ENCODE measurements around the gene XAGE3. TPM values are rescaled to one million over a fixed set of nuclear protein-coding genes. Genes with fewer than 3 reads are reported as not detected.

XAGE3 gene
- total RNA-seq, 1 donor from 2014 or later: not detected

DNA sequence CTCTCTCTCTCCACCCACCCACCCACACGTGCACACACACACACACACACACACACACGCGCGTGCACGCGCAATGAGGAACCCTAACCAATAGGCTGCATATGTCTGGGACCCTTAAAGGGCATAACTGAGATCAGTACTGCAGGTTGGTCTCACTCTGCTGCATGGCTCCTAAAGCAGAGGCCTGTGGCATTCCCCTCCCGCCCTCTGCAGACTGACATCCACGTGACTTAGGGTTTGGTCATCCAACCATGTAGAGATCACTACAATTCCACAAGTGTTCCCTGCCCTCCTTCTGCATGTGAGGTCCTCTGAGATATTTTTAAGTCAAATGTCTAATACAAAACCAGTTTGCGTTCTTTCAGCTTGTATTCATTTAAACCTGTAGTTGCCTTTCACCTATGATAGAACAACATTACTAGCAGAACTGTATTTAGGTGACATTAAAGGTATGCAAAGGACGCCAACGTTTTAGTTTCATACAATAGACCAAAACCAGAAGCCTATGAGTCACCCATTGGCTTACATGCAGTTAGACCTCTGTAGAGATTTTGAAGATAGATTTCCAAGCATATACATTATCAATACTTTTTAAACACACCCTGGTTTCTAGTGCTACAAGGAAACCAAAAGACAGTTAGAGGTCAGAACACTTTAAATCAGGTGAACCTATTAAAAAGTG, 46.7 kb downstream of the XAGE3 start:
- H3K27ac Mint-ChIP-seq (ENCODE audit: unreplicated experiment): no peak overlapping the region
- H3K9me3 Mint-ChIP-seq (ENCODE audit: unreplicated experiment): no peaks in the 10 kb centered on the region
- H3K36me3 Mint-ChIP-seq (ENCODE audit: unreplicated experiment): no peaks in the 10 kb centered on the region
- TF ChIP-seq, protein P1, sequence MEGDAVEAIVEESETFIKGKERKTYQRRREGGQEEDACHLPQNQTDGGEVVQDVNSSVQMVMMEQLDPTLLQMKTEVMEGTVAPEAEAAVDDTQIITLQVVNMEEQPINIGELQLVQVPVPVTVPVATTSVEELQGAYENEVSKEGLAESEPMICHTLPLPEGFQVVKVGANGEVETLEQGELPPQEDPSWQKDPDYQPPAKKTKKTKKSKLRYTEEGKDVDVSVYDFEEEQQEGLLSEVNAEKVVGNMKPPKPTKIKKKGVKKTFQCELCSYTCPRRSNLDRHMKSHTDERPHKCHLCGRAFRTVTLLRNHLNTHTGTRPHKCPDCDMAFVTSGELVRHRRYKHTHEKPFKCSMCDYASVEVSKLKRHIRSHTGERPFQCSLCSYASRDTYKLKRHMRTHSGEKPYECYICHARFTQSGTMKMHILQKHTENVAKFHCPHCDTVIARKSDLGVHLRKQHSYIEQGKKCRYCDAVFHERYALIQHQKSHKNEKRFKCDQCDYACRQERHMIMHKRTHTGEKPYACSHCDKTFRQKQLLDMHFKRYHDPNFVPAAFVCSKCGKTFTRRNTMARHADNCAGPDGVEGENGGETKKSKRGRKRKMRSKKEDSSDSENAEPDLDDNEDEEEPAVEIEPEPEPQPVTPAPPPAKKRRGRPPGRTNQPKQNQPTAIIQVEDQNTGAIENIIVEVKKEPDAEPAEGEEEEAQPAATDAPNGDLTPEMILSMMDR (IDR thresholded peaks at IDR 0.05; ENCODE audit: partially characterized antibody, unreplicated experiment): no peak
- H3K4me3 Mint-ChIP-seq (ENCODE audit: unreplicated experiment): no peak overlapping the region
- H3K27me3 Mint-ChIP-seq (ENCODE audit: unreplicated experiment): no peaks in the 10 kb centered on the region
- no peak for DNase-seq
- no peaks in the 10 kb centered on the region for H3K4me1 Mint-ChIP-seq (ENCODE audit: low read depth, unreplicated experiment)

DNA sequence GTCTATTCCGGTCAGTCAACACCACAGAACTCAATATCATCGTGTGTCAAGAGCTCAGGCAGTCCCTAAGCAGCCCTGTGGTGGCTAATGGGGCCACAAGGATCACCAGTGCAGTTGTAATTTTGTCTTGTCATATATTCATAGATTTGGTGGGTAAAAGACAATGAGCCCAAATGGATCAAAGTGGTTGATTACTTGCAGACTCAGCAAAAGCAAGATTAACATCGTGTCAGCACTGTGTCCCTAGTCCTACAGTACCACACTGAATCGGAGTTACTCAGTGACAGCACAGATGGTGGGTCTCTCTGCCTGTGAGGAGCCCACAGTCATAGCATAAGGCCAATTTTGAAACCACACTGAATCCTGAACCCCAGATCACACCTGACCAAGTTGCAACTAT, 48.1 kb downstream of the XAGE3 start:
- DNase-seq: no peak
- TF ChIP-seq, protein P1 (IDR thresholded peaks at IDR 0.05; ENCODE audit: partially characterized antibody, unreplicated experiment): no peak
- Mint-ChIP-seq H3K27me3 (ENCODE audit: unreplicated experiment) (no peaks in the 10 kb centered on the region), H3K9me3 (ENCODE audit: unreplicated experiment) (no peaks in the 10 kb centered on the region), H3K36me3 (ENCODE audit: unreplicated experiment) (no peaks in the 10 kb centered on the region), H3K27ac (ENCODE audit: unreplicated experiment) (no peak overlapping the region), H3K4me1 (ENCODE audit: low read depth, unreplicated experiment) (no peaks in the 10 kb centered on the region), H3K4me3 (ENCODE audit: unreplicated experiment) (no peak overlapping the region)

Other genes with a start within 250 kb of the XAGE3 start
- gene SSX7, start 213.2 kb downstream of the XAGE3 start, total RNA-seq (ENCODE audit: unreplicated experiment): not detected
- not detected for gene SSX2, start 160.9 kb downstream of the XAGE3 start, total RNA-seq (ENCODE audit: unreplicated experiment)
- not detected for gene SSX2B, start 116.8 kb downstream of the XAGE3 start, total RNA-seq (ENCODE audit: unreplicated experiment)
- not detected for gene SPANXN5, start 70.7 kb downstream of the XAGE3 start, total RNA-seq (ENCODE audit: unreplicated experiment)
- gene XAGE5, start 56.8 kb downstream of the XAGE3 start, total RNA-seq (ENCODE audit: unreplicated experiment): not detected
- 11.8 TPM for gene FAM156B, start 29.2 kb upstream of the XAGE3 start, total RNA-seq (ENCODE audit: unreplicated experiment)
- gene FAM156A, start 90.4 kb upstream of the XAGE3 start, total RNA-seq (ENCODE audit: unreplicated experiment): 22.1 TPM
- gene GPR173, start 180.7 kb upstream of the XAGE3 start, total RNA-seq (ENCODE audit: unreplicated experiment): 85.3 TPM
- gene TSPYL2, start 214.3 kb upstream of the XAGE3 start, total RNA-seq (ENCODE audit: unreplicated experiment): 10.2 TPM
- gene KANTR, start 226.1 kb upstream of the XAGE3 start, total RNA-seq (ENCODE audit: unreplicated experiment): 20.0 TPM

Data from glutamatergic neuron (in vitro differentiated cells).